H9 (cell line): ENCODE measurements around the gene SLC25A25. TPM values are rescaled to one million over a fixed set of nuclear protein-coding genes. Genes with fewer than 3 reads are reported as not detected.

ENCODE experiments used
- DNase-seq: peaks from one replicate; pipeline ENCODE4 v3.0.0-alpha.2; 2017
- H2AFZ ChIP-seq: one replicate; pipeline ENCODE4 v1.6.1; 2013; ENCODE audit warnings: mild to moderate bottlenecking, low read length, control low read depth, moderate library complexity
- H2AK5ac ChIP-seq: 2 replicates; pipeline ENCODE4 v1.6.1; 2013; ENCODE audit warnings: low read length, control low read depth, mixed read lengths; ENCODE audit not compliant: insufficient read length
- H2BK120ac ChIP-seq: one replicate; pipeline ENCODE4 v1.6.1; 2013; ENCODE audit warnings: low read depth, mild to moderate bottlenecking, low read length, control low read depth, inconsistent platforms; ENCODE audit not compliant: poor library complexity, severe bottlenecking
- H2BK12ac ChIP-seq: 2 replicates; pipeline ENCODE4 v1.6.1; 2013; ENCODE audit warnings: low read length, control low read depth, mixed read lengths, low read depth; ENCODE audit not compliant: insufficient read length
- H2BK15ac ChIP-seq: 2 replicates; pipeline ENCODE4 v1.6.1; 2013; ENCODE audit warnings: low read depth, low read length, control low read depth
- H2BK20ac ChIP-seq: one replicate; pipeline ENCODE4 v1.6.1; 2013; ENCODE audit warnings: low read depth, mild to moderate bottlenecking, low read length, control low read depth, inconsistent platforms; ENCODE audit not compliant: poor library complexity, severe bottlenecking
- H2BK5ac ChIP-seq: 2 replicates; pipeline ENCODE4 v1.6.1; 2013; ENCODE audit warnings: low read length, control low read depth, mixed read lengths; ENCODE audit not compliant: insufficient read length
- H3K14ac ChIP-seq: 2 replicates; pipeline ENCODE4 v1.6.1; 2013; ENCODE audit warnings: low read length, control low read depth; ENCODE audit not compliant: insufficient read depth
- H3K18ac ChIP-seq: 2 replicates; pipeline ENCODE4 v1.6.1; 2013; ENCODE audit warnings: low read depth, mild to moderate bottlenecking, mixed read lengths, low read length, control low read depth; ENCODE audit not compliant: insufficient read length
- H3K23ac ChIP-seq: 2 replicates; pipeline ENCODE4 v1.6.1; 2013; ENCODE audit warnings: low read length, control low read depth, mixed read lengths, low read depth; ENCODE audit not compliant: insufficient read length
- H3K23me2 ChIP-seq: 2 replicates; pipeline ENCODE4 v1.6.1; 2013; ENCODE audit warnings: low read depth, mild to moderate bottlenecking, mixed read lengths, low read length, control low read depth; ENCODE audit not compliant: insufficient read length, poor library complexity, severe bottlenecking
- H3K27ac ChIP-seq: 2 replicates; pipeline ENCODE4 v1.5.1; 2013; ENCODE audit warnings: low read length, control low read depth, mixed read lengths, low read depth; ENCODE audit not compliant: insufficient read length
- H3K27me3 ChIP-seq: 2 replicates; pipeline ENCODE4 v1.6.1; 2013; ENCODE audit warnings: low read length, control low read depth, inconsistent platforms; ENCODE audit not compliant: insufficient read depth
- H3K4ac ChIP-seq: 2 replicates; pipeline ENCODE4 v1.6.1; 2013; ENCODE audit warnings: low read depth, mild to moderate bottlenecking, control low read depth, inconsistent platforms, low read length, moderate library complexity
- H3K4me1 ChIP-seq: 2 replicates; pipeline ENCODE4 v1.6.1; 2013; ENCODE audit warnings: low read length, control low read depth, inconsistent platforms; ENCODE audit not compliant: insufficient read depth
- H3K4me2 ChIP-seq: 2 replicates; pipeline ENCODE4 v1.6.1; 2013; ENCODE audit warnings: low read length, control low read depth, mixed read lengths; ENCODE audit not compliant: insufficient read length, insufficient read depth
- H3K56ac ChIP-seq: 2 replicates; pipeline ENCODE4 v1.6.1; 2013; ENCODE audit warnings: low read depth, mild to moderate bottlenecking, mixed read lengths, low read length, control low read depth; ENCODE audit not compliant: insufficient read length
- H3K79me1 ChIP-seq: 2 replicates; pipeline ENCODE4 v1.6.1; 2013; ENCODE audit warnings: low read depth, mild to moderate bottlenecking, moderate library complexity, low read length, control low read depth, inconsistent platforms; ENCODE audit not compliant: insufficient read depth, poor library complexity, severe bottlenecking
- H3K79me2 ChIP-seq: 2 replicates; pipeline ENCODE4 v1.6.1; 2013; ENCODE audit warnings: low read length, control low read depth, inconsistent platforms; ENCODE audit not compliant: insufficient read depth
- H3K9ac ChIP-seq: 2 replicates; pipeline ENCODE4 v1.6.1; 2013; ENCODE audit warnings: low read length, control low read depth, mixed read lengths; ENCODE audit not compliant: insufficient read length; ENCODE audit errors: extremely low read depth
- H3K9me3 ChIP-seq: one replicate; pipeline ENCODE4 v1.6.1; 2013; ENCODE audit warnings: low read depth, low read length, inconsistent platforms; ENCODE audit not compliant: control insufficient read depth
- H3T11ph ChIP-seq: one replicate; pipeline ENCODE4 v1.6.1; 2013; ENCODE audit warnings: mild to moderate bottlenecking, low read length, control low read depth, inconsistent platforms
- H4K20me1 ChIP-seq: one replicate; pipeline ENCODE4 v1.6.1; 2013; ENCODE audit not compliant: control insufficient read depth, insufficient read length, insufficient read depth
- H4K5ac ChIP-seq: 2 replicates; pipeline ENCODE4 v1.6.1; 2013; ENCODE audit warnings: low read depth, mild to moderate bottlenecking, mixed read lengths, low read length, control low read depth; ENCODE audit not compliant: insufficient read length
- H4K8ac ChIP-seq: replicated peaks from 2 replicates; pipeline ENCODE4 v1.6.1; 2013; ENCODE audit warnings: low read length, control low read depth, mixed read lengths, low read depth; ENCODE audit not compliant: insufficient read length
- H4K91ac ChIP-seq: 2 replicates; pipeline ENCODE4 v1.6.1; 2013; ENCODE audit warnings: low read depth, mild to moderate bottlenecking, moderate library complexity, mixed read lengths, low read length, control low read depth; ENCODE audit not compliant: insufficient read length
- H3K27ac Mint-ChIP-seq, 3 experiments: 2 replicates in 2 of 3; 3 replicates in 1 of 3; pipeline ENCODE4 v1.8.0; 2020 to 2021; ENCODE audit warnings: mixed read lengths in 3 of 3, mild to moderate bottlenecking in 1 of 3, moderate library complexity in 1 of 3
- H3K27me3 Mint-ChIP-seq: 2 replicates; pipeline ENCODE4 v1.8.0; 2021; ENCODE audit warnings: low read depth, mild to moderate bottlenecking, moderate library complexity, mixed read lengths
- H3K36me3 Mint-ChIP-seq, 3 experiments: 2 replicates in 2 of 3; 3 replicates in 1 of 3; pipeline ENCODE4 v1.8.0; 2020 to 2021; ENCODE audit warnings: low read depth in 3 of 3, mixed read lengths in 3 of 3; ENCODE audit not compliant: insufficient read depth in 1 of 3
- H3K4me1 Mint-ChIP-seq, 2 experiments: 2 replicates each; pipeline ENCODE4 v1.8.0; 2020; ENCODE audit warnings: mixed read lengths in 2 of 2
- H3K4me3 Mint-ChIP-seq, 2 experiments: 2 replicates in 1 of 2; 3 replicates in 1 of 2; pipeline ENCODE4 v1.8.0; 2020 to 2021; ENCODE audit warnings: mild to moderate bottlenecking in 2 of 2, mixed read lengths in 2 of 2, moderate library complexity in 1 of 2
- H3K9me3 Mint-ChIP-seq, 2 experiments: 2 replicates in 1 of 2; 3 replicates in 1 of 2; pipeline ENCODE4 v1.8.0; 2020; ENCODE audit warnings: mild to moderate bottlenecking in 2 of 2, mixed read lengths in 2 of 2, moderate library complexity in 1 of 2
- CTCF ChIP-seq: fragments of 200-600 bp; sonication (generic); conservative IDR thresholded peaks from 3 replicates; pipeline ENCODE4 v1.8.0; 2021; ENCODE audit warnings: antibody characterized with exemption, mild to moderate bottlenecking
- WGBS: extraction: QIAGEN DNeasy Blood & Tissue Kit; methylation state at CpG from one replicate; pipeline ENCODE4 v1.1.7; 2013; ENCODE audit warnings: missing lambda C conversion rate, low lambda C conversion rate, mixed read lengths; ENCODE audit not compliant: insufficient read length; ENCODE audit errors: extremely low coverage; 5-methylcytosine and 5-hydroxymethylcytosine counted together
- total RNA-seq: library from RNA; stranded (reverse); gene quantifications from 2 replicates; pipeline ENCODE4 v1.2.1, GENCODE V29; 2021

The SLC25A25 gene
- total RNA-seq, 1 experiment from 2014 or later: 16.9 TPM

GRCh38 chr9:128098297-128099230 is 30.5 kb downstream of the SLC25A25 start:
- no peaks in the 10 kb centered on the region for H3K27me3 ChIP-seq
- H2BK15ac ChIP-seq: no peak overlapping the region
- H3T11ph ChIP-seq: no peak overlapping the region
- H3K18ac ChIP-seq: peak overlapping the region; percentile 94
- peak overlapping the region; percentile 54 for H2AK5ac ChIP-seq
- H2AFZ ChIP-seq: no peak overlapping the region
- H4K5ac ChIP-seq: peak overlapping the region; percentile 54
- Mint-ChIP-seq H3K27me3 (no peaks in the 10 kb centered on the region), H3K36me3 (peaks cover 14 to 27% (median 26%) of the 10 kb centered on the region in 3 experiments; a peak in 6 of 7 replicates), H3K27ac (peak overlapping the region; percentile 99), H3K4me3 (peak overlapping the region; percentile 84 to 89), H3K4me1 (peaks cover 58 to 66% of the 10 kb centered on the region in 2 experiments), H3K9me3 (no peaks in the 10 kb centered on the region)
- no peaks in the 10 kb centered on the region for H3K9me3 ChIP-seq
- peak overlapping the region; percentile 54 for H2BK5ac ChIP-seq
- H3K79me2 ChIP-seq: peaks cover 7% of the 10 kb centered on the region; the same call in 1 of the 2 replicates
- H4K8ac ChIP-seq: peak overlapping the region; percentile 25
- H3K79me1 ChIP-seq: peaks cover 4% of the 10 kb centered on the region
- H4K91ac ChIP-seq: peak overlapping the region; percentile 87
- peaks cover 10% of the 10 kb centered on the region for H3K23me2 ChIP-seq
- H3K4me2 ChIP-seq: peak overlapping the region; percentile 76
- no peak for TF ChIP-seq CTCF
- peak overlapping the region; percentile 92 for H3K27ac ChIP-seq
- H3K56ac ChIP-seq: no peak overlapping the region
- no peak overlapping the region for H2BK120ac ChIP-seq
- no CpG with 5 or more reads among the region's 32 CpGs for WGBS
- H3K4ac ChIP-seq: peak overlapping the region; percentile 57; the same call in 1 of the 2 replicates
- H2BK20ac ChIP-seq: no peak overlapping the region
- peak overlapping the region; percentile 98 for H2BK12ac ChIP-seq
- peak overlapping the region; percentile 86 for H3K14ac ChIP-seq
- no peaks in the 10 kb centered on the region for H4K20me1 ChIP-seq
- peaks cover 5% of the 10 kb centered on the region; the same call in 1 of the 2 replicates for H3K4me1 ChIP-seq
- H3K9ac ChIP-seq: peak overlapping the region; percentile 72
- DNase-seq: peak; percentile 99
- no peak overlapping the region for H3K23ac ChIP-seq
